NCI-H2107 treated with DMSO at 0.1 percent for 48 hours (cell line): ENCODE measurements around the gene RNMT.
"Not testable (repeated sequence)": the region's sequence is repeated elsewhere in the genome, so short reads cannot be mapped to it uniquely, and the experiment has no call there.

Experiments used
- DNase-seq: peaks from one replicate; lab custom pipeline; 2025; ENCODE audit not compliant: unreplicated experiment; lab: John Stamatoyannopoulos, UW

The RNMT gene

DNA sequence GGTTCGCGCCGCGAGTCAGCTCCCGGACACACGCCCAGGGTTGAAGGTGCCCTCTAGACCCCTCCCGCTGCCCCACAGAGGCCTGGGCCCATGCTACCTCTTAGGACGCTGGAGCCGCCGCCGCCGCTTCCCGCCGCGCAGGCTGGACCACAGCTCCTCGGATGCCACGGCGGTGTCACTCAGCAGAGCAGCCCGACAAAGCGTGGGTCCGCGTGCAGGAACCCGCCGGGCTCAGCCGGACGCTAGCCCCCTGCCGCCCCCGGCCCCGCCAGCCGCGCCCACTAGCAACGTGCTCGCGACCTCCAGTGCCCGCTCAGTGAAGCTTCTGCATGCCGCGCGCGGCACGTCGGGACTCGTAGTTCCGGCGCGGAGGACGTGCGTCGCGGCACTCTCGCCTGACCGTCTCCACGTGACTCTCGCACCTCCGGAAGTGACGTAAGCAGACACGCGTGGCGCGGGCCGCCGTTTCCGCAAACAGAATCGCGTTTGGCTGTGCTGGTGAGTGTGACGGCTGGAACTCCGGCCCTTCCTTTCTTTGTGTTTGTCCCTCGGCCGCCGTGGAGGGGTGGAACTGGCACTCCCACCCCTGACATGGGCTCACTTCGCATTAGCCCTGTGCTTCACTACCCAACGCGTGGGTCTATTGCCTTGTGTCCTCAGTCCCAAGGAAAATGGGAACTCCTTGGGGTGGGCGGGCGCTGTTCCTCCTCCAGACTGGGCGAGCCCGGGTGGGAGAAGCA, at the start of gene RNMT, which contains the start of gene FAM210A:
Gene RNMT, plus strand, starts transcription at position 442 of the 740 bp plus-strand sequence. CDS start 4,845 bp downstream, outside the sequence.
Gene FAM210A, minus strand, starts transcription at position 327 of the 740 bp plus-strand sequence. CDS start 44,481 bp downstream, outside the sequence.
- DNase-seq: peak; percentile 38

DNA sequence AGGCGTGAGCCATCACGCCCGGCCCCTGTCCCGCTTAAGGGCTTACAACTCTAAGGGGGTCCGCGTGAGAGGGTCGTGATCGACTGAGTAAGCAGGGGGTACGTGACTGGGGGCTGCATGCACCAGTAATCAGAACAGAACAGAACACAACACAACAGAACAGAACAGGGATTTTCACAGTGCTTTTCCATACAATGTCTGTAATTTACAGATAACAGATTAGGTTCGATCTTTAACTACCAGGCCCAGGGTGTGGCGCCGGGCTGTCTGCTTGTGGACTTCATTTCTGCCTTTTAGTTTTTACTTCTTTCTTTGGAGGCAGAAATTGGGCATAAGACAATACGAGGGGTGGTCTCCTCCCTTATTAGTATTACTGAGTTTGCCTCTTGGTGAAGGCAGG, 49.1 kb upstream of the RNMT start:
- not testable (repeated sequence) for DNase-seq

DNA sequence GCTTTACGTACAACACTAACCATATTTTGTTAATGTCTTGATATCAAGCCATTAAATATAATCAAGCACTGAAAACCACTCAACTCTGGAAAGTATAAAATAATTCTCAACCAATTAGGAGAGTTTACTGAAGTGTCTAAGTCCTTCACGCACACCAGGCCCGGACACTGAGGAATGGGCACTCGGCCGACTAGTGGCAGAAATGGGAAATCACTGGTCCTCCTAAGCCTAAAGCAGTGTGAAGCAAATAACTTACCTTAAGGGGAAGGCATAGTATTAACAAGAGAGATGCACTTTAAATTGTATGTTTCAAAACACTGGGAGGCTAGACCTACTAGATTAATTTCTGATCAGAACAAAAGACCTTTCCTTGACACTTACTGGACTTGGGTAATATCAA, 45.9 kb upstream of the RNMT start:
- DNase-seq: no peak

DNA sequence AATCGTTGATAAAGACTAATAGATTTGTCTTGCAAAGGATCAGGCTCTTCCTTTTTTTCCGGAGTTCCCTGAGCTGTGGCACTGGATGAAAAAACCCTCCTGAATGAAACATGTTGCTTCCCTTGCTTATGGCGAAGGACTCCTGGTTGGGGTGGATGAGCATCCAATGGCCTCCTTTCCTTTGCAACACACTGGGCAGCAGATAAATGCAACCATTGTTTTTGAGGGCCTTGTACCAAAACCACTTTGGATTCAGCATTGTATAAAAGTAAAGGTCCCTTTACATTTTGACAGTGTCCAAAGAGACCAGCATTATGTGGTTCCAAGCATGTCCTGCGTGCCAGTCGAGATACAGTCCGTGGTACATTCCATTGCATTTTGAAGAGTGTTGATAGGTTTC, 44.8 kb upstream of the RNMT start:
- DNase-seq: no peak

DNA sequence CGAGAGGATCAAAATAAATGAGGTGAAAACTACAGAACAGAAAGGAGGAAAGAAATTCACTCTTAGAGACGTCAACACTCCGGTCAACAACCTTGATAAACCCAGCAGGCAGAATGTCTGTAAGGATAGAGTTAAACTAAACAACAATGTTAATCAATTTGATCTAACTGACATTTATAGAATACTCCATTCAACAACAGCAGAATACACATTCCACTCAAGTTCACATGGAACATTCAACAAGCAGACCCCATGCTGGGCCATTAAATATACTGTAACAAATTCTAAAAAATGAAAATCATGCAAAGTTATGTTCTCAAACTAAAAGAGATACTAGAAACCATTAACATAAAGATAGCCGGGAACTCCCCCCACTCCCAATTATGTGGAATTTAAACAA, 41.9 kb upstream of the RNMT start:
- no peak for DNase-seq

DNA sequence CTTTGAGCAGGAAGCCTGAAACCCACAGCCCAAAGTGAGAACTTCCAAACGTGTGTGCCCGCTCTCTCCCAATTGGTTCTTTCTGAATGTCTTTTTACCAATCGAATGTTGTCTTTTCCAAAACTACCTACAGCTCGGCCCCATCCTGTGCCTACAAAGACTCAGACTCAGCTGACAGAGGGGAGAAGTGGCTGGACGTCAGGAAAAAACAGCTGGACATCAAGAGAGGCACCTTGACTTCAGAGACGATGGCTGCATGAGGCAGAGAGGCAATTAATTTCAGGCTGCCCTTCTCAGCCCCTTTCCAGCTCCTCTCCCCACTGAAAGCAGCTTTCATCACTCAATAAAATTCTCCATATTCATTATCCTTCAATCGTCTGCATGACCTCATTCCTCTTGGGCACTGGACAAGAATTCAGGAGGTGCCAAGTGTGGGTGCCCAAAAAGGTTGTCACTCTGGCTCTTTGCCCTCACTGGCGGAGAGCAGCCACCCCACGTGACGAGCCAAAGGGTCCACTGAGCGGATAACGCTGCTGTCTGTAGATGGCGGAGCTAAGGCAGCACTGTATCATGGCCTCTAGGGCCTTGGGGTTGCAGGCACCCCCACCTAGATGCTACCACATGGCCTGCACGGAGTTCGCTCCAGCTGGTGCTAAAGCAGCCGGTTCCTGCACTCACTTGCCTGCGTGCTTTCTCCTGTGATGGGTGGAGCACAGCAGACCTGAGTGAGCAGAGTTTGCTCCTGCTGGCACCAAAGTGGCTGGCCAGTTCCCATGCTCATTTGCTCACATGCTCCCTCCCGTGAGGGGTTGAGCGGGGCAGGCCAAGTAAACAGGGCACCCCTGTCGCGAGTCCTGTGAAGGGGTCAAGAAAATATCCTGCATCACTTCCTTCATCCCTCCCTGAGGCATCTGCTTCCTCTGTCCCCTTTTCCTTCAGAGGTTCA, 38.0 kb upstream of the RNMT start:
- no peak for DNase-seq

DNA sequence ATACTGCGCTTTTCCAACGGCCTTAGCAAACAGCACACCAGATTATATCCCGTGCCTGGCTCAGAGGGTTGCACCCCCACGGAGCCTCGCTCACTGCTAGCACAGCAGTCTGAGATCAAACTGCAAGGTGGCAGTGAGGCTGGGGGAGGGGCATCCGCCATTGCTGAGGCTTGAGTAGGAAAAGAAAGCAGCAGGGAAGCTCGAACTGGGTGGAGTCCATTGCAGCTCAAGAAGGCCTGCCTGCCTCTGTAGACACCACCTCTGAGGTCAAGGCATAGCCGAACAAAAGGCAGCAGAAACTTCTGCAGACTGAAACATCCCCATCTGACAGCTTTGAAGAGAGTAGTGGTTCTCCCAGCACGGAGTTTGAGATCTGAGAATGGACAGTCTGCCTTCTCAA, 36.4 kb upstream of the RNMT start:
- not testable (repeated sequence) for DNase-seq

DNA sequence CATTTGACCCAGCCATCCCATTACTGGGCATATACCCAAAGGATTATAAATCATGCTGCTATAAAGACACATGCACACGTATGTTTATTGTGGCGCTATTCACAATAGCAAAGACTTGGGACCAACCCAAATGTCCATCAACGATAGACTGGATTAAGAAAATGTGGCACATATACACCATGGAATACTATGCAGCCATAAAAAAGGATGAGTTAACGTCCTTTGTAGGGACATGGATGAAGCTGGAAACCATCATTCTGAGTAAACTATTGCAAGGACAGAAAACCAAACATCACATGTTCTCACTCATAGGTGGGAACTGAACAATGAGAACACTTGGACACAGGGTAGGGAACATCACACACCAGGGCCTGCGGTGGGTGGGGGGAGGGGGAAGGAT, 31.1 kb upstream of the RNMT start:
- DNase-seq: not testable (repeated sequence)

DNA sequence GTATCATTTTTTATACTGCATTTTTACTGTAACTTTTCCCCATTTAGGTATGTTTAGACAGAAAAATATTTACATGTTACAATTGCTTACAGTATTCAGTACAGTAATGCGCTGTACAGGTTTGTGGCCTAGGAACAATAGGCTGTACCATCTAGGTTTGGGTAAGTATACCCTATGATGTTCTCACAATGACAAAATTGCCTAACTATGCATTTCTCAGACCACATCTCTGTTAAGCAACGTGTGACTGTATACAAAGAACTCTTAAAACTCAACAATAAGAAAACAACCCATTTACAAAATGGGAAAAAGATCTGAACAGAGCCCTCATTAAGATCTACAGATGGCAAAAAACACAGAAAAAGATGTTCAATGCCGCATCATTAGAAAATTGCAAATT, 29.5 kb upstream of the RNMT start:
- no peak for DNase-seq

DNA sequence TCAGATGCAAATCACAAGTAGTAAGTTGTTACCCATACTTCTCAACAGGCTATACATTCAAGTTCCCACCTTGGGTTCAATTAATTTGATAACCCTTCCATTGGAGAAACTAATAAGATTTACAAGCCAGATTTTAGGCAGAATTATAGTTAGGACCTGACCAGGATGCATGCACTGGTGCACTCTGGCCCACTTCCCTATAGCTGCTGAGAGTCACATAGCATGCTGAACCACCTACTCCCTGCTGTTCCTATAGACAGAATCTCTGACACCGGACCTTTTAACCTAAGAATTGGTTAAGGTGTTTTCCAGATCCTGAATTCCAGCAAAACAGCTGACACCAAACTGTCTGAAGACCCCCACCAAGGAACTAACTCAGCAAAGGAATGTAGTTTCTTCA, 26.3 kb upstream of the RNMT start:
- DNase-seq: no peak

DNA sequence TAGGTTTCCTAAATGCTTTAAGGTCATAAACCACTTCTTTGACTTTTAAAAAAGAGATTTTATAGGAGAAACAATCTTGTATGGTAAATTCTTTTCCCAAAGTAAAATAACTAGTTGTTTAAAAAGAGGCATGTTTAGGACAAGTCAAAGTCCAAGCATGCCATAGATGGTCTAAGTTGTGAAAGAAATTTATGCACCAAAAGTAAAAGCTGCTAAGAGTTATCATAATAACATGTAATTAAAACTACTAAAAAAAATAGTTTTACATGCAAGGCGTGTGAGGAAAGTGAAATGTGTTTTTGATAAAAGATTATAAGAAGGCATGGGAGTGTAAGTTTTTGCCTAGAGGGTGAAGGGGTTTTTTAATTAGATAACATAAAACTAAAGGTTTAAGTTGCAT, 22.6 kb upstream of the RNMT start:
- DNase-seq: no peak

DNA sequence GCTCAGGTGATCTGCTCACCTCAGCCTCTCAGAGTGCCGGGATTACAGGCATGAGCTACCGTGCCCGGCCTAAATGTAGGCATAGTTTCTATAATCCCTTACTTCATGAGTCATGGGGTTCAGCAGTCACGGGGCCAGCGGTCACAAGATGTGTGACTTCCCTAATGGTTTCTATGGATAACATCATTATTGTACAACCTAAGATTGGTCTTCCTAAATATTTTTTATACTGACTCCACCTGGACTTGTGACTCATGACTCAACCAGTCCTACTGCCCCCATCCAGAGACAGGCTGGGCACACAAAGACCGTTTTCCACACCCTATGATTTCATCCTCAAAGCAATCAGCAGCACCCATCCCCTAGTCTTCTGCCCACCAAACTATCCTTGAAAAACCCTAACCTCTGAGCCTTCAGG, 16.1 kb upstream of the RNMT start:
- DNase-seq: no peak

DNA sequence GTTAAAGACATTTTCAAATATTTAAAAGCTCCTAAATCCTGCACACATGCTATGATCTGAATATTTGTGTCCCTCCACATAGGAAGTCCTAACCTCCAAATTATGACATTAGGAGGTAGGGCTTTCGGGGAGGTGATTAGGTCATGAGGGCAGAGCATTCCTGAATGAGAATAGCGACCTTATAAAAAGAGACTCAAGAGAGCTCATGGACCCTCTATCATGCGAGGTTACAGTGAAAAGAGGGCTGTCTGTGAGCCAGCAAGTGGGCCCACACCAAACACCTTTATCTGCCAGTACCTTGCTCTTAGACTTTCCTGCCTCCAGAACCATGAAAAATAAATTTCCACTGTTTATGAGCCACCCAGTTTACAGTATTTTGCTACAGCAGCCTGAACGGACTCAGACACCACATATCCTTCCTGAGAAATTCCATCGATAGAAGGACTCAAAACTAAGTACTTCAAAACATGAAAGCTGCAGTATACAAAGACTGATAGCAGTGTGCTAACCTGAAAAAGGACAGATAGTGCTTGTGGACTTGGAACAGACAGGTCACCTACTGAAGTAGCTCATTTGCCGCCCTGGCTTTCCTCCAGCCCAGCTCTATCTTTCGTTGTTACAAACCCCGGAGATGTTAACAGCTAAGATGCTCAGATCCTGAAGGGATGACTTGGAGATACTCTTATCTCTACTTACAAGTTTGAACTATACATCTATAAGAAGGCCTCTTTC, 13.9 kb upstream of the RNMT start:
- DNase-seq: no peak

DNA sequence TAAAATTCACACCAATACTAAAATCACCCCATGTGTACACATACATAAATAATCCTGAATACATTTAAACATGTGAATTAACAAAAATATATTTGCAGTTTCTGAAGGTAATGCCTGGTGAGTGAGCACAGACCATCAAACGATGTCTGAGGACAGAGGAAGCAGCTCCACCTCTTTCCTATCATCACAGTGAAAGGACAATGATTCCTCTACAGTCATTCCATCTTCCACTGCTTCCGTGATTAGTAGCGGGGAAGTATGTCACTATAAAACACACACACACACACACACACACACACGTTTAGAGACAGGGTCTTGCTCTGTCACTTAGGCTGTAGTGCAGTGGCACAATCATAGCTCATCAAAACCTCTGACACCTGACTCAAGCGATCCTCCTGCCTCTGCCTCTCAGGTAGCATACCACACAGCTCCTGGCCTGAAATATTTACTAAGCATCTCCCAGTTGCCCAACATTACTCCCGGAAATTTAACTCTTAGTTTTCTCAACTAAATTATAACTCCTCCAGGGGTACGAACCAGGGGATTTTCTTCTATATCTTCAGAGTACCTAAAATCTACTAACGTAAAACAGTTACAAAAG, 12.9 kb upstream of the RNMT start:
- no peak for DNase-seq

DNA sequence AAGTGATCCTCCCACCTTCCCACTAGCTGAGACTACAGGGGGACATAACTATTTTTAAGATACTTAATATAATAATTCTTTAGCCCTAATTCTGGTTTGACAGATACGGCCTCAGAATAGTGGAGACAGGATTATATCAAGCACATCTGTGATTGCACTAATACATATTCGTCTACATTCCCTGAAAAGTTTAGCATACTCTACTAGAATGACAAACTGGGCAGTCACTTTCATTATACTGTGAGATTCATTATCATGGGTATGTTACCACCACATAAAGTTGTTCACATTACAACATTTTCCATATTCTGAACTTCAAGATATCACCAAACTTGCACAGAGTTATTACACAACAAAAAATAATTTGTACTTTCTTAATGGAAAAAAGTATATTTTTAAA, 11.1 kb upstream of the RNMT start:
- DNase-seq: no peak

DNA sequence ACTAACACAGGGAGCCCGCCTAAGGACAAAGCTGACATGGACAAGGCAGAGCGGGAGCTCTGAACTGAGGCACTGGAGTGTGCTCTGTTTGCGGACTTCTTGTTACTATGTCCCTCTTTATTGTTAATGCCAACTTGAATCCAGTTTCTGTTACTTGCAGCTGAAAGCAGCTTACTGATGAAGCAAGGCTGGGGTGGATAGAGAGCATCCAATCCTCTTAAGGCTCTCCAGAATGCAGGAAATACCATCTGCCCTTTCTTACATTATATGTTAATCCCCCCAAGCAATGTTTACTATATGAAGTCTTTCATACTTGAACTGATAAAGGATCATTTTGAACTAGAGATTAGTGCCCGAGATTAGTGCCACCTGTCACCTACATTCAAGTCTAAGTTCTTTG, 9.6 kb upstream of the RNMT start:
- no peak for DNase-seq

DNA sequence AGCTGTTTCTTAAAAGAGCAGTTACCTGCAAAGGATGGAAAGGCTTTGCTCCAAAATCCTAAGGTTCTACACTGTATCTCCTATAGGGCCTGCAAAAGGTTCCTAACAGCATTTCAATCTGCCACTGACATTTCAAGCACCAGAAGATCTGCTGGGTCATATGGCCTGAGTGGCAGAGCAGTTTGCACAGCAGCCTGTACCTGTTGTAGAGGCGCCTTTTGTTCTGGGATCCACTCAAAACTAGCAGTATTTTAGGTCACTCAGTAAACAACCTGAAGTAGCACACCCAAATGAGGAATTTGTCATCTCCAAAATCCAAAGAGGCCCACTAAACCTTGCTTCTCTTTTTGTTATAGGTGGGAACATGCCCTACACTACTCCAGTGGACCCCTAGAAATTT, 6.3 kb upstream of the RNMT start:
- no peak for DNase-seq

DNA sequence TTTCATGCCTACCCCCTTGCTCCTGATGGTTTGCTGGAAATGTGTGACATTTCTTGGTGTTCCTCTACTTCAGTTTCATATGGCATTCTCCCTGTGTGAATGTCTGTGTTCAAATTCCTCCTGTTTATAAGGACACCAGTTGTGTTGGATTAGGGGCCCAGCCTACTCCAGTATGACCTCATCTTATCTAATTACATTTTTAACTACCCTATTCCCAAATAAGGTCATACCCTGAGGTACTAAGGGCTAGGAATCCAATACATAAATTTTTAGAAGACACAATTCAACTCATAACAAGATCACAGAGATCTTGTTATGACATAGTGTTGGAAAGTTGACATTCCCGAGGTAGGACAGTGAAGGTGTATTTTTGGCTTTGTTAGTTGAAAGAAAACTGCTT, 5.6 kb upstream of the RNMT start:
- no peak for DNase-seq

DNA sequence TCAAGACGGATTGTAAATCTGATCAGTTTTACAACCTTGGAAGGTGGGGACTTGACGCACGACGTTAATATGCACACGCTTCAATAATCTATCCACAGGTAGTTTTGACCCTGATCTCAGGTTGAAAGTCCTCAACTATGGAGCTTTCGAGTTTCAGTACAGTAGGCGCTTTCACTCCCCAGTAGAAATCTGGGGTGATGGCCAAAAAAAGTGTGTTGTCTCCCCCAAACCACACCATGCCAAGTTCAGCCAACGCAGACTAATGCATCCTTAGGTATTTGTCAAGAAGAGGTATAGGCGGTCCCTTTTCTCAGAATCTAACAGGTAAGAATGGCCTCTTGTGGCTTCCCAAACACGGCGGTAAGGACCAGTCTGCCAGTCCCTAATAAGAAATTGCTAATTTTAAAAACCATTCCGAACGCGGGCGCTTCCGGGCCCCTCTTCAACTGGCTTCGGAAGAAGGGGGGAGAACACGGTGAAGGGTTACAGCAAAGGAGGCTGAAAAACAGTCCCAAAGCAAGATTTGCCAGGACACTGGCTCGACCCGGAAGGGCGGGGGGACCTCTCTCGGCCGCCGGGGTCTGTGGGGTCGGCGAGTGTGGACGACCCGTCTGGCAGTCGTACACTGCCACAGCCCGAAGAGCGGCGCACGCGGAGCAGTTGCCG, 774 bp upstream of the RNMT start:
- DNase-seq: no peak

DNA sequence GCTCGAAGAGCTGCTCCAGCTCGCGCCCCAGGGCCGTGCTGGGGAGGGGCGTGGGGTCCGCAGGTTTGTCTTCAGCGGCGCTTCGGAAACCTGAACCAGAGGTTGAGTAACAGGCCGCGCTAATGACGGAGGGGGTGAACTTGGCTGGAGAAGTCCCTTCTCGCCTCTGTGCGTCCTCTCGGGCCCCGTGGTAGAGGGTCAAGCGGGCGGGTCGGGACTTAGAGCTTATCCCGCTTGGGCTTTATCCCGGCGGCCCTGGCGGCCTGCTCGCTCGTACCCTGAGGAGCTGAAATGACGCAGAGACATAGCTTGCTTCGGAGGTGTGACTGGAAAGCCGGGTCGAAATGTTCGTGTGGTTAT, 479 bp downstream of the RNMT start:
- DNase-seq: no peak

DNA sequence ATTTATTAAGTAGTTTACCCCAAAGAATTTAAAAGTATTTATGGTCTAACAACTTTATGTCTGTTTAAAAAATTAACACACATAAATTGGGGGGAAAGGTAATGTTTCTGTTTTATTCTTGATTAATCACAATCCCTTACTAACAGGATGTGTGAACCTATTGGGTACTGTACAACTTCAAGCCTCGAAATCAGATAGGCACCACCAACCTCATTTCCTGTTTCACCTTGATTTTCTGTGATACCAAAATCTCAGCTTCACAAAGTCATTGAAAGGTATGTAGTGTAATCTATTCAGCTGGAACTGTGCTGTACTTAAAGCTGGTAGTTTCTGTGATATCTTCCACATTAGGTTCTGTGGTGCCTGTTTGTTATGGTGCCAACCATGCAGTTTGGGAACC, 4.0 kb downstream of the RNMT start:
- no peak for DNase-seq
